Natural killer cell (primary cell): ENCODE data around the gene QRFP. TPM values are rescaled to one million over a fixed set of nuclear protein-coding genes. Genes with fewer than 3 reads are reported as not detected.

ENCODE experiments used
- ATAC-seq, 3 donors: fragments of 150-1000 bp in 2 of 3; fragments of 200-7000 bp in 1 of 3; cut with Tn5 transposase; 1 replicate in 1 of 3; 2 replicates in 2 of 3; pipeline ENCODE4 v1.10.0; 2021; ENCODE audit warnings: mild to moderate bottlenecking in 2 of 3, moderate library complexity in 2 of 3
- DNase-seq, 2 donors: peaks; one replicate each; pipeline versions ENCODE4 v3.0.0 to v3.0.0-alpha.2; 2013 to 2021; ENCODE audit warnings: mixed read lengths in 1 of 2
- H3K27ac ChIP-seq: one replicate; pipeline ENCODE4 v1.5.1; 2013; ENCODE audit warnings: mild to moderate bottlenecking, low read length
- H3K27me3 ChIP-seq: one replicate; pipeline ENCODE4 v1.6.1; 2013; ENCODE audit warnings: low read length; ENCODE audit not compliant: control insufficient read depth, insufficient read depth
- H3K36me3 ChIP-seq: one replicate; pipeline ENCODE4 v1.6.1; 2013; ENCODE audit warnings: low read length; ENCODE audit not compliant: control insufficient read depth, insufficient read depth
- H3K4me1 ChIP-seq: one replicate; pipeline ENCODE4 v1.6.1; 2013; ENCODE audit warnings: low read length; ENCODE audit not compliant: control insufficient read depth, insufficient read depth
- H3K4me3 ChIP-seq: one replicate; pipeline ENCODE4 v1.5.1; 2013; ENCODE audit warnings: low read length
- H3K9me3 ChIP-seq: one replicate; pipeline ENCODE4 v1.6.1; 2013; ENCODE audit warnings: low read length; ENCODE audit not compliant: control insufficient read depth, insufficient read depth
- H3K27ac Mint-ChIP-seq, 2 donors: one replicate each; pipeline ENCODE4 v1.8.0; 2022; ENCODE audit warnings: mild to moderate bottlenecking in 2 of 2, mixed read lengths in 2 of 2, moderate library complexity in 1 of 2
- H3K27me3 Mint-ChIP-seq, 2 donors: one replicate each; pipeline ENCODE4 v1.8.0; 2022; ENCODE audit warnings: low read depth in 2 of 2, mixed read lengths in 2 of 2
- H3K36me3 Mint-ChIP-seq: one replicate; pipeline ENCODE4 v1.8.0; 2022; ENCODE audit warnings: mixed read lengths
- H3K4me1 Mint-ChIP-seq, 2 donors: one replicate each; pipeline ENCODE4 v1.8.0; 2022; ENCODE audit warnings: mixed read lengths in 2 of 2
- H3K4me3 Mint-ChIP-seq: one replicate; pipeline ENCODE4 v1.8.0; 2022; ENCODE audit warnings: mild to moderate bottlenecking, moderate library complexity, mixed read lengths
- H3K9me3 Mint-ChIP-seq, 2 donors: one replicate each; pipeline ENCODE4 v1.8.0; 2022; ENCODE audit warnings: mixed read lengths in 2 of 2
- WGBS: methylation state at CpG from one replicate; pipeline ENCODE4 v1.1.7; 2013; ENCODE audit warnings: missing lambda C conversion rate; ENCODE audit not compliant: insufficient coverage; 5-methylcytosine and 5-hydroxymethylcytosine counted together
- intact Hi-C: fragments of 100-400 bp; cut with micrococcal nuclease; formaldehyde crosslinking; loops from one replicate; pipeline ENCODE4 v1.14.2; 2022
- total RNA-seq, 4 donors: library from RNA; stranded (reverse); fragments of 120-200 nt in 1 of 4; gene quantifications; one replicate each; pipeline versions ENCODE4 v1.2.3 to v1.2.4, GENCODE V29; 2013 to 2022
- TF ChIP-seq, protein P1 (sequence below): fragments of 200-600 bp; IDR thresholded peaks from one replicate; pipeline ENCODE4 v1.8.0; 2022; ENCODE audit warnings: antibody characterized with exemption

The QRFP gene, protein sequence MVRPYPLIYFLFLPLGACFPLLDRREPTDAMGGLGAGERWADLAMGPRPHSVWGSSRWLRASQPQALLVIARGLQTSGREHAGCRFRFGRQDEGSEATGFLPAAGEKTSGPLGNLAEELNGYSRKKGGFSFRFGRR
- total RNA-seq = not detected
- not detected for total RNA-seq (2013)

DNA sequence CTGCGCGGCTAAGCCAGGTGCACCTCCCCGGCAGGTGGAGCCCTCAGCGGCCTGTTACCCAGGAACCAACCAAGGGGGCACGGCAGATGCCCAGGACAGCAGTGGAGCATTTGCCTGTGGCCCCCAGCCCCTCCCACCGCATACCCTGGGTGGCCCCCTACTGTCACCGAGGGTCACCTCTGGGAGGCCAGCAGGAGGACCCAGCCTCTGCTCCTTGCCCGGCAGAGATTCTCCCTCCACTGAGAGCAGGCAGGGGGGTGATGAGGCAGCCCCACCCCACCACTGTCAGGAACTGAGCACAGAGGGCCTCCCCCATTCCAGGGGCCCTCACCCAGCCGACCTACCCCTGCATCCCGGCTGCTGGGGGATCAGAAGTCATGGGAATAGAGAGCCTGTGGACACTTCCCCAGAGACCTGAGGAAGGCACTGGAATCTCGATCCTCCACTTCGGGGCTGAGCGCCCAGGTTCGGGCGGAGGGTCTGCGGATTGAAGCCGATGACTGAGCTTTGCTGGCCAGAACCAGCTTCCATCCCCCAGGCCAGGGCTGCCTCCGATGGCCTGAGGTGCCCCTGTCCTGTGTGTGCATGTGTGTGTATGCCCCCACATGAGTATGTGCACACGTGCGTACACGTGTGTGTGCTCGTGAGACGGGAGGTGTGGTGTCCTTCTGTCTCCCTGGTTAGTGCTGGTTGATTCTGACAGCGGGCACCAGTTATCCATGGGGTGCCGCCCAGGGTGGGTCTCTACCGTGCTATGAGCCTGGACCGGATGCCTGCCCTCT is at the start of gene QRFP:
QRFP (minus strand) TSS at position 580 of the 782 bp plus-strand sequence. CDS start 2,974 bp downstream, outside the sequence.
- Histone ChIP-seq H3K27ac (no peak within 1 kb of the TSS), H3K4me1 (peaks cover 9% of the 10 kb centered on the region), H3K4me3 (no peak within 1 kb of the TSS), H3K36me3 (no peaks in the 10 kb centered on the region), H3K27me3 (no peaks in the 10 kb centered on the region), H3K9me3 (no peaks in the 10 kb centered on the region)
- ATAC-seq = no peak
- Mint-ChIP-seq H3K36me3 (no peaks in the 10 kb centered on the region), H3K4me3 (no peak within 1 kb of the TSS), H3K9me3 (no peaks in the 10 kb centered on the region), H3K27ac (no peak within 1 kb of the TSS), H3K27me3 (no peaks in the 10 kb centered on the region), H3K4me1 (no peaks in the 10 kb centered on the region)
- 92% methylated on average over 27 of the region's 27 CpGs for WGBS
- TF ChIP-seq, protein P1, sequence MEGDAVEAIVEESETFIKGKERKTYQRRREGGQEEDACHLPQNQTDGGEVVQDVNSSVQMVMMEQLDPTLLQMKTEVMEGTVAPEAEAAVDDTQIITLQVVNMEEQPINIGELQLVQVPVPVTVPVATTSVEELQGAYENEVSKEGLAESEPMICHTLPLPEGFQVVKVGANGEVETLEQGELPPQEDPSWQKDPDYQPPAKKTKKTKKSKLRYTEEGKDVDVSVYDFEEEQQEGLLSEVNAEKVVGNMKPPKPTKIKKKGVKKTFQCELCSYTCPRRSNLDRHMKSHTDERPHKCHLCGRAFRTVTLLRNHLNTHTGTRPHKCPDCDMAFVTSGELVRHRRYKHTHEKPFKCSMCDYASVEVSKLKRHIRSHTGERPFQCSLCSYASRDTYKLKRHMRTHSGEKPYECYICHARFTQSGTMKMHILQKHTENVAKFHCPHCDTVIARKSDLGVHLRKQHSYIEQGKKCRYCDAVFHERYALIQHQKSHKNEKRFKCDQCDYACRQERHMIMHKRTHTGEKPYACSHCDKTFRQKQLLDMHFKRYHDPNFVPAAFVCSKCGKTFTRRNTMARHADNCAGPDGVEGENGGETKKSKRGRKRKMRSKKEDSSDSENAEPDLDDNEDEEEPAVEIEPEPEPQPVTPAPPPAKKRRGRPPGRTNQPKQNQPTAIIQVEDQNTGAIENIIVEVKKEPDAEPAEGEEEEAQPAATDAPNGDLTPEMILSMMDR = no peak
- no peak for DNase-seq
- intact Hi-C loops = no loop called here

GRCh38 chr9:130945173-130945572 is 48.6 kb upstream of the QRFP start:
- intact Hi-C loops = no loop called here
- H3K27me3 ChIP-seq = peaks cover 12% of the 10 kb centered on the region
- H3K36me3 ChIP-seq = no peaks in the 10 kb centered on the region
- H3K4me3 ChIP-seq = no peak overlapping the region
- Mint-ChIP-seq H3K9me3 (no peaks in the 10 kb centered on the region), H3K36me3 (no peaks in the 10 kb centered on the region), H3K27ac (no peak overlapping the region), H3K4me3 (no peak overlapping the region), H3K4me1 (peaks cover 0 to 9% of the 10 kb centered on the region in 2 donors), H3K27me3 (peaks cover 32 to 36% of the 10 kb centered on the region in 2 donors)
- no peak overlapping the region for H3K27ac ChIP-seq
- TF ChIP-seq, protein P1 = no peak
- WGBS = 92% methylated on average over 9 of the region's 9 CpGs
- no peaks in the 10 kb centered on the region for H3K9me3 ChIP-seq
- peaks cover 5% of the 10 kb centered on the region for H3K4me1 ChIP-seq
- ATAC-seq = no peak
- DNase-seq = no peak

DNA sequence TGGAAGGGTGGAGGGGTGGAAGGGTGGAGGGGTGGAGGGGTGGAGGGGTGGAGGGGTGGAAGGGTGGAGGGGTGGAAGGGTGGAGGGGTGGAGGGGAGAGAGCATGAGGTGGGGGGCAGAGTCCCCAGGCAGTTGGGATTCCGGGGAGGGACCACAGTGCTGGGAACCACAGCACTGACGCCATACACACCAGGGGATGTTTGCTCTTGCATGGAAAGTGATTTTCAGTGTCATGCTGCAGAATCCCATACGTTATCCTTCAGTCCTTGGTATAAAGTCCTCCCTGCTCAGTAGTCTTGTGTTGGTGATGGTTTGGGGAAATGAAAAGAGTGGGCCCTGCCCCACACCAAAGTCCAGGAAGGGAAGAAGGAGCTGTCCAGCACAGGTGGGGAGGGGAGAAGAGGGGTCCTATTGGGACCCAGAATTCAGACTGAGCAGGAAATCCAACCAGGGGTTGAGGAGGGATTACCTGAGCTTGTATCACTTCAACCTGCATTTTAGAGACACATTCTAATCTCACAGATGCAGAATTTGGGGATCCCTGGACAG is 48.0 kb upstream of the QRFP start:
- TF ChIP-seq, protein P1 = no peak
- Histone ChIP-seq H3K27me3 (peaks cover 12% of the 10 kb centered on the region), H3K27ac (no peak overlapping the region), H3K4me3 (no peak overlapping the region), H3K4me1 (peaks cover 5% of the 10 kb centered on the region), H3K36me3 (no peaks in the 10 kb centered on the region), H3K9me3 (no peaks in the 10 kb centered on the region)
- ATAC-seq (no peak), DNase-seq (no peak)
- H3K4me1 Mint-ChIP-seq = peaks cover 0 to 9% of the 10 kb centered on the region in 2 donors
- peaks cover 27 to 36% of the 10 kb centered on the region in 2 donors for H3K27me3 Mint-ChIP-seq
- WGBS = 71% methylated on average over 3 of the region's 3 CpGs
- H3K4me3 Mint-ChIP-seq = no peak overlapping the region
- intact Hi-C loops = loop anchor here (5.0 kb wide), 1 partner anchor 172 kb away; no protein-coding TSS in a partner anchor
- no peak overlapping the region for H3K27ac Mint-ChIP-seq
- H3K36me3 Mint-ChIP-seq = no peaks in the 10 kb centered on the region
- H3K9me3 Mint-ChIP-seq = no peaks in the 10 kb centered on the region
